ENCODE results near the gene PPIP5K1.
"Not testable (repeated sequence)": the region's sequence is repeated elsewhere in the genome, so short reads cannot be mapped to it uniquely, and the experiment has no call there.

The PPIP5K1 gene

GRCh38 chr15:43589778-43590466 is at the start of gene PPIP5K1:
PPIP5K1 (minus strand) TSS chr15:43590208; CDS start chr15:43584504, 5,704 bp downstream.
- not testable (repeated sequence) for H3K27me3 ChIP-seq (ENCODE audit: insufficient read depth, low read length); H3K36me3 ChIP-seq (ENCODE audit: insufficient read depth, low read depth, low read length); H3K9me3 ChIP-seq (ENCODE audit: insufficient read depth, low read depth, low read length); H3K27ac ChIP-seq (ENCODE audit: low read length); H3K9ac ChIP-seq (ENCODE audit: low read depth, low read length); H3K4me1 ChIP-seq (ENCODE audit: insufficient read depth, low read length); H3K4me3 ChIP-seq (ENCODE audit: low read length)

- not testable (repeated sequence) for H3K9ac ChIP-seq (ENCODE audit: low read depth, low read length); H3K27ac ChIP-seq (ENCODE audit: low read length); H3K4me3 ChIP-seq (ENCODE audit: low read length); H3K27me3 ChIP-seq (ENCODE audit: insufficient read depth, low read length); H3K9me3 ChIP-seq (ENCODE audit: insufficient read depth, low read depth, low read length); H3K4me1 ChIP-seq (ENCODE audit: insufficient read depth, low read length); H3K36me3 ChIP-seq (ENCODE audit: insufficient read depth, low read depth, low read length)
These were observed 48.6 kb upstream of the PPIP5K1 start for GRCh38 chr15:43638464-43639204.

- not testable (repeated sequence) for H3K27ac ChIP-seq (ENCODE audit: low read length); H3K36me3 ChIP-seq (ENCODE audit: insufficient read depth, low read depth, low read length); H3K9me3 ChIP-seq (ENCODE audit: insufficient read depth, low read depth, low read length); H3K9ac ChIP-seq (ENCODE audit: low read depth, low read length); H3K4me3 ChIP-seq (ENCODE audit: low read length); H3K27me3 ChIP-seq (ENCODE audit: insufficient read depth, low read length); H3K4me1 ChIP-seq (ENCODE audit: insufficient read depth, low read length)
These were observed 36.9 kb upstream of the PPIP5K1 start for GRCh38 chr15:43626937-43627336.

GRCh38 chr15:43625106-43625505 is 35.1 kb upstream of the PPIP5K1 start:
- H3K36me3 ChIP-seq (ENCODE audit: insufficient read depth, low read depth, low read length), result no peaks in the 10 kb centered on the region
- H3K27ac ChIP-seq (ENCODE audit: low read length), result no peak overlapping the region
- no peak overlapping the region for H3K4me3 ChIP-seq (ENCODE audit: low read length)
- H3K9ac ChIP-seq (ENCODE audit: low read depth, low read length), result no peak overlapping the region
- H3K4me1 ChIP-seq (ENCODE audit: insufficient read depth, low read length), result no peaks in the 10 kb centered on the region
- no peaks in the 10 kb centered on the region for H3K27me3 ChIP-seq (ENCODE audit: insufficient read depth, low read length)
- no peaks in the 10 kb centered on the region for H3K9me3 ChIP-seq (ENCODE audit: insufficient read depth, low read depth, low read length)

- H3K36me3 ChIP-seq (ENCODE audit: insufficient read depth, low read depth, low read length), result not testable (repeated sequence)
These were observed 32.2 kb upstream of the PPIP5K1 start for GRCh38 chr15:43622068-43622799.

GRCh38 chr15:43618700-43619099 is 28.7 kb upstream of the PPIP5K1 start, which contains the start of gene STRC:
STRC (minus strand) TSS chr15:43618800; CDS start chr15:43618722, 78 bp downstream.
- not testable (repeated sequence) for H3K4me3 ChIP-seq (ENCODE audit: low read length); H3K4me1 ChIP-seq (ENCODE audit: insufficient read depth, low read length); H3K27me3 ChIP-seq (ENCODE audit: insufficient read depth, low read length); H3K9ac ChIP-seq (ENCODE audit: low read depth, low read length); H3K27ac ChIP-seq (ENCODE audit: low read length); H3K36me3 ChIP-seq (ENCODE audit: insufficient read depth, low read depth, low read length); H3K9me3 ChIP-seq (ENCODE audit: insufficient read depth, low read depth, low read length)

More at GRCh38 chr15:43622068-43622799, 32.2 kb upstream of the PPIP5K1 start:
- H3K4me3 ChIP-seq (ENCODE audit: low read length); H3K9me3 ChIP-seq (ENCODE audit: insufficient read depth, low read depth, low read length); H3K4me1 ChIP-seq (ENCODE audit: insufficient read depth, low read length); H3K27ac ChIP-seq (ENCODE audit: low read length); H3K27me3 ChIP-seq (ENCODE audit: insufficient read depth, low read length); H3K9ac ChIP-seq (ENCODE audit: low read depth, low read length): not testable (repeated sequence)

GRCh38 chr15:43617750-43618149 is 27.7 kb upstream of the PPIP5K1 start:
- H3K9ac ChIP-seq (ENCODE audit: low read depth, low read length); H3K9me3 ChIP-seq (ENCODE audit: insufficient read depth, low read depth, low read length); H3K36me3 ChIP-seq (ENCODE audit: insufficient read depth, low read depth, low read length); H3K4me3 ChIP-seq (ENCODE audit: low read length); H3K27me3 ChIP-seq (ENCODE audit: insufficient read depth, low read length); H3K27ac ChIP-seq (ENCODE audit: low read length); H3K4me1 ChIP-seq (ENCODE audit: insufficient read depth, low read length): not testable (repeated sequence)

- H3K27me3 ChIP-seq (ENCODE audit: insufficient read depth, low read length); H3K4me3 ChIP-seq (ENCODE audit: low read length); H3K9ac ChIP-seq (ENCODE audit: low read depth, low read length); H3K36me3 ChIP-seq (ENCODE audit: insufficient read depth, low read depth, low read length); H3K9me3 ChIP-seq (ENCODE audit: insufficient read depth, low read depth, low read length); H3K27ac ChIP-seq (ENCODE audit: low read length); H3K4me1 ChIP-seq (ENCODE audit: insufficient read depth, low read length): not testable (repeated sequence)
These were observed 12.2 kb upstream of the PPIP5K1 start for GRCh38 chr15:43602233-43602632.

GRCh38 chr15:43600200-43600599 is 10.2 kb upstream of the PPIP5K1 start:
- not testable (repeated sequence) for H3K4me3 ChIP-seq (ENCODE audit: low read length); H3K9ac ChIP-seq (ENCODE audit: low read depth, low read length); H3K9me3 ChIP-seq (ENCODE audit: insufficient read depth, low read depth, low read length); H3K27ac ChIP-seq (ENCODE audit: low read length); H3K36me3 ChIP-seq (ENCODE audit: insufficient read depth, low read depth, low read length); H3K27me3 ChIP-seq (ENCODE audit: insufficient read depth, low read length); H3K4me1 ChIP-seq (ENCODE audit: insufficient read depth, low read length)

GRCh38 chr15:43599131-43599530 is 9.1 kb upstream of the PPIP5K1 start:
- H3K36me3 ChIP-seq (ENCODE audit: insufficient read depth, low read depth, low read length); H3K4me3 ChIP-seq (ENCODE audit: low read length); H3K4me1 ChIP-seq (ENCODE audit: insufficient read depth, low read length); H3K27me3 ChIP-seq (ENCODE audit: insufficient read depth, low read length); H3K9ac ChIP-seq (ENCODE audit: low read depth, low read length); H3K9me3 ChIP-seq (ENCODE audit: insufficient read depth, low read depth, low read length); H3K27ac ChIP-seq (ENCODE audit: low read length): not testable (repeated sequence)

GRCh38 chr15:43593328-43594190 is 3.6 kb upstream of the PPIP5K1 start, which contains the start of gene CKMT1B:
CKMT1B (plus strand) TSS chr15:43594027; CDS start chr15:43594219, 192 bp downstream.
- H3K36me3 ChIP-seq (ENCODE audit: insufficient read depth, low read depth, low read length); H3K9me3 ChIP-seq (ENCODE audit: insufficient read depth, low read depth, low read length); H3K4me3 ChIP-seq (ENCODE audit: low read length); H3K4me1 ChIP-seq (ENCODE audit: insufficient read depth, low read length); H3K27ac ChIP-seq (ENCODE audit: low read length); H3K9ac ChIP-seq (ENCODE audit: low read depth, low read length); H3K27me3 ChIP-seq (ENCODE audit: insufficient read depth, low read length): not testable (repeated sequence)

All from iPS-20b (cell line).